HCT116 (cell line): ENCODE measurements around the gene UBXN10. TPM values are rescaled to one million over a fixed set of nuclear protein-coding genes. Genes with fewer than 3 reads are reported as not detected.

ENCODE experiments used
- ATAC-seq: fragments of 200-7000 bp; cut with Tn5 transposase; 2 replicates; pipeline ENCODE4 v1.9.1; 2020; ENCODE audit warnings: mild to moderate bottlenecking, moderate library complexity
- BruUV-seq: library from RNA; stranded (reverse); fragments of 400-500 nt; replicated peaks from 2 replicates; lab custom pipeline; 2021; lab: Mats Ljungman, UMichigan
- CTCF ChIA-PET: fragments of 300-600 bp; sonication (Branson Sonifier 250); formaldehyde crosslinking; loops from one replicate; lab custom pipeline; 2021; ENCODE audit warnings: antibody characterized with exemption; lab: Charles Lee
- POLR2A ChIA-PET: fragments of 300-600, 350-600 bp; sonication (Branson Sonifier 250); formaldehyde crosslinking; loops from one replicate; lab custom pipeline; 2021; ENCODE audit warnings: antibody characterized with exemption; lab: Charles Lee
- RAD21 ChIA-PET, 2 experiments: fragments of 300-600 bp; sonication (Branson Sonifier 250); formaldehyde crosslinking; loops; one replicate each; lab custom pipeline; 2023; ENCODE audit warnings: low total read pairs in 2 of 2; ENCODE audit not compliant: uncharacterized antibody in 2 of 2, unreplicated experiment in 2 of 2, low non-redundant PET in 1 of 2; lab: Charles Lee
- DNase-seq: peaks from one replicate; pipeline ENCODE4 v3.0.0-alpha.2; 2010; ENCODE audit warnings: low read depth, low spot score
- H2AFZ ChIP-seq: fragments of 200-600 bp; shearing (Covaris generic), sonication (generic); 2 replicates; pipeline ENCODE4 v1.6.1; 2017; ENCODE audit warnings: low read depth, mixed run types, mixed read lengths, antibody characterized with exemption, low read length; ENCODE audit not compliant: poor library complexity, severe bottlenecking
- H3K27ac ChIP-seq: 2 replicates; pipeline ENCODE4 v1.5.1; 2012; ENCODE audit warnings: low read depth, low read length
- H3K27me3 ChIP-seq: fragments of 200-600 bp; sonication (generic); 2 replicates; pipeline ENCODE4 v1.6.1; 2016; ENCODE audit warnings: mixed run types, low read length, mixed read lengths; ENCODE audit not compliant: insufficient read depth
- H3K36me3 ChIP-seq, 2 experiments: fragments of 200-500 bp in 1 of 2; fragments of 200-600 bp in 1 of 2; sonication (Bioruptor generic) in 1 of 2; sonication (generic) in 1 of 2; 2 replicates each; pipeline versions ENCODE4 v1.5.1 to v1.6.1; 2014 to 2016; ENCODE audit warnings: low read length in 2 of 2, inconsistent platforms in 1 of 2, mixed read lengths in 1 of 2, mixed run types in 1 of 2; ENCODE audit not compliant: insufficient read depth in 2 of 2, control insufficient read depth in 1 of 2
- H3K4me1 ChIP-seq, 2 experiments: fragments of 200-600 bp in 1 of 2; sonication (generic) in 1 of 2; 2 replicates each; pipeline versions ENCODE4 v1.5.1 to v1.6.1; 2012 to 2017; ENCODE audit warnings: low read length in 2 of 2, inconsistent platforms in 1 of 2, mild to moderate bottlenecking in 1 of 2, mixed read lengths in 1 of 2, mixed run types in 1 of 2, moderate library complexity in 1 of 2; ENCODE audit not compliant: insufficient read depth in 2 of 2, control insufficient read depth in 1 of 2
- H3K4me2 ChIP-seq: fragments of 200-600 bp; sonication (generic); 2 replicates; pipeline ENCODE4 v1.6.1; 2017; ENCODE audit warnings: mixed run types, low read length, mixed read lengths
- H3K4me3 ChIP-seq, 2 experiments: fragments of 200-600 bp in 1 of 2; sonication (generic) in 1 of 2; replicated peaks in 1 of 2; 2 replicates each; pipeline ENCODE4 v1.5.1; 2011 to 2016; ENCODE audit warnings: low read length in 2 of 2, control low read depth in 1 of 2, low read depth in 1 of 2, mild to moderate bottlenecking in 1 of 2, mixed read lengths in 1 of 2, mixed run types in 1 of 2
- H3K79me2 ChIP-seq: fragments of 200-600 bp; sonication (generic); 2 replicates; pipeline ENCODE4 v1.6.1; 2017; ENCODE audit warnings: mild to moderate bottlenecking, mixed run types, low read length, moderate library complexity, mixed read lengths; ENCODE audit not compliant: insufficient read depth
- H3K9ac ChIP-seq: fragments of 200-600 bp; sonication (generic); 2 replicates; pipeline ENCODE4 v1.6.1; 2016; ENCODE audit warnings: low read length, mixed read lengths
- H3K9me2 ChIP-seq: fragments of 200-600 bp; sonication (generic), shearing (Covaris generic); 2 replicates; pipeline ENCODE4 v1.6.1; 2017; ENCODE audit warnings: mixed run types, mild to moderate bottlenecking, moderate library complexity; ENCODE audit not compliant: insufficient read depth
- H3K9me3 ChIP-seq, 2 experiments: fragments of 200-500 bp in 1 of 2; fragments of 200-600 bp in 1 of 2; sonication (Bioruptor generic) in 1 of 2; sonication (generic) in 1 of 2; 2 replicates each; pipeline ENCODE4 v1.6.1; 2014 to 2017; ENCODE audit warnings: low read length in 2 of 2, mixed read lengths in 2 of 2, inconsistent platforms in 1 of 2, low read depth in 1 of 2, mild to moderate bottlenecking in 1 of 2, mixed run types in 1 of 2, moderate library complexity in 1 of 2; ENCODE audit not compliant: control insufficient read depth in 1 of 2, insufficient read depth in 1 of 2
- H4K20me1 ChIP-seq: fragments of 200-600 bp; sonication (generic), shearing (Covaris generic); 2 replicates; pipeline ENCODE4 v1.6.1; 2017; ENCODE audit warnings: mixed run types, mild to moderate bottlenecking, moderate library complexity; ENCODE audit not compliant: insufficient read depth
- CBX3 ChIP-seq: IDR thresholded peaks from 2 replicates; pipeline ENCODE4 v1.6.1; 2012; ENCODE audit warnings: low read depth
- CEBPB ChIP-seq: IDR thresholded peaks from 2 replicates; pipeline ENCODE4 v1.6.1; 2012; ENCODE audit warnings: low read depth
- EZH2 ChIP-seq: fragments of 200-600 bp; sonication (generic); IDR thresholded peaks from 2 replicates; pipeline ENCODE4 v1.6.1; 2017; ENCODE audit warnings: antibody characterized with exemption, mixed run types
- EZH2phosphoT487 ChIP-seq: fragments of 200-600 bp; IDR thresholded peaks from 2 replicates; pipeline ENCODE4 v1.6.1; 2018; ENCODE audit warnings: antibody characterized with exemption, borderline replicate concordance
- FOSL1 ChIP-seq: IDR thresholded peaks from 2 replicates; pipeline ENCODE4 v1.6.1; 2012; ENCODE audit warnings: low read depth
- YY1 ChIP-seq: IDR thresholded peaks from 2 replicates; pipeline ENCODE4 v1.6.1; 2011; ENCODE audit warnings: low read length, low read depth, moderate library complexity, mild to moderate bottlenecking; ENCODE audit not compliant: insufficient replicate concordance; ENCODE audit errors: extremely low read depth
- ZFX ChIP-seq: fragments of 450-650 bp; IDR thresholded peaks from 2 replicates; pipeline ENCODE4 v1.6.1; 2017
- intact Hi-C: fragments of 100-400 bp; cut with micrococcal nuclease; formaldehyde crosslinking; loops from 2 replicates; pipeline ENCODE4 v1.10.0; 2022
- total RNA-seq: library from RNA; stranded (reverse); gene quantifications from one replicate; pipeline ENCODE4 v1.2.1, GENCODE V29; 2021; ENCODE audit not compliant: unreplicated experiment
- TF ChIP-seq, protein P1 (sequence below): IDR thresholded peaks from 2 replicates; pipeline ENCODE4 v1.6.1; 2012
- TF ChIP-seq, protein P2 (sequence below): IDR thresholded peaks from 2 replicates; pipeline ENCODE4 v1.6.1; 2011; ENCODE audit warnings: mild to moderate bottlenecking, low read length, moderate library complexity; ENCODE audit not compliant: insufficient replicate concordance; ENCODE audit errors: extremely low read depth

Gene UBXN10
- total RNA-seq, 1 experiment from 2014 or later, result not detected

DNA sequence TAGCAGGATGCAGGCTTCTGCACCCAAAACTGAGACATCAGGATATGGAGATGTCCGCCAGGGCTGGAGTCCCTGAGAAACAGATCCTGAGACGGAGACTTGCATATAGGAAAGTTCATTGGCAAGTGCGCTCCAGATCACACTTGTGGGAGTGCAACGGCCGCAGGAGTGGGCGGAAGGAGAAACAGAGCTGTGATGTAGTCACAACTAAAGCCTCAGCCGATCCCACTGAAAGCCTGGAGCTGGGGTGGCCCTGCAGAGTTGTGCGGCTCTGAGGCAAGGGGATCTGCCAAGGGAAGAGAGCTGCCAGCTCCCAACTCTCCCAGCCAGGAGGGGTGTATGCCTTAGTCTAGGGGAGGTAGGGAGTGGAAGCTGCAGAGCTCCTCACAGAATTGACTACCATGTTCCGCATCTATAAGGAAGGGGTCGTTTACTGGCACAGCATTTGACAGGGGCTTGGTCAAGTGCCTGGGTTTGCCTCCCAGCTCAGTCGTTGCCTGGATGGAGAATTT is 42.5 kb downstream of the UBXN10 start:
- RAD21 ChIA-PET, result no interaction called here
- H3K9me3 ChIP-seq, result no peaks in the 10 kb centered on the region
- H3K4me2 ChIP-seq, result no peak overlapping the region
- H2AFZ ChIP-seq, result no peak overlapping the region
- H3K4me3 ChIP-seq, result no peak overlapping the region
- no peaks in the 10 kb centered on the region for H3K79me2 ChIP-seq
- no peak for DNase-seq
- no peaks in the 10 kb centered on the region for H3K27me3 ChIP-seq
- CTCF ChIA-PET, result interaction anchor here (1.8 kb wide), 1 partner anchor 16 kb away, joined by 6 read pairs; no protein-coding TSS in a partner anchor
- H3K9ac ChIP-seq, result no peak overlapping the region
- TF ChIP-seq YY1 (no peak), FOSL1 (no peak), CBX3 (no peak), EZH2phosphoT487 (no peak), ZFX (no peak), EZH2 (no peak), CEBPB (no peak)
- TF ChIP-seq, protein P1, sequence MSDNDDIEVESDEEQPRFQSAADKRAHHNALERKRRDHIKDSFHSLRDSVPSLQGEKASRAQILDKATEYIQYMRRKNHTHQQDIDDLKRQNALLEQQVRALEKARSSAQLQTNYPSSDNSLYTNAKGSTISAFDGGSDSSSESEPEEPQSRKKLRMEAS, result no peak
- TF ChIP-seq, protein P2, sequence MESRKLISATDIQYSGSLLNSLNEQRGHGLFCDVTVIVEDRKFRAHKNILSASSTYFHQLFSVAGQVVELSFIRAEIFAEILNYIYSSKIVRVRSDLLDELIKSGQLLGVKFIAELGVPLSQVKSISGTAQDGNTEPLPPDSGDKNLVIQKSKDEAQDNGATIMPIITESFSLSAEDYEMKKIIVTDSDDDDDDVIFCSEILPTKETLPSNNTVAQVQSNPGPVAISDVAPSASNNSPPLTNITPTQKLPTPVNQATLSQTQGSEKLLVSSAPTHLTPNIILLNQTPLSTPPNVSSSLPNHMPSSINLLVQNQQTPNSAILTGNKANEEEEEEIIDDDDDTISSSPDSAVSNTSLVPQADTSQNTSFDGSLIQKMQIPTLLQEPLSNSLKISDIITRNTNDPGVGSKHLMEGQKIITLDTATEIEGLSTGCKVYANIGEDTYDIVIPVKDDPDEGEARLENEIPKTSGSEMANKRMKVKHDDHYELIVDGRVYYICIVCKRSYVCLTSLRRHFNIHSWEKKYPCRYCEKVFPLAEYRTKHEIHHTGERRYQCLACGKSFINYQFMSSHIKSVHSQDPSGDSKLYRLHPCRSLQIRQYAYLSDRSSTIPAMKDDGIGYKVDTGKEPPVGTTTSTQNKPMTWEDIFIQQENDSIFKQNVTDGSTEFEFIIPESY, result no peak
- TF ChIP-seq, all 23 proteins: peak for 0
- no TSS peak for BruUV-seq
- ATAC-seq, result no peak
- Histone ChIP-seq H3K36me3 (no peaks in the 10 kb centered on the region), H3K9me2 (no peaks in the 10 kb centered on the region), H3K4me1 (no peaks in the 10 kb centered on the region), H3K27ac (no peak overlapping the region), H4K20me1 (no peaks in the 10 kb centered on the region)
- POLR2A ChIA-PET, result no interaction called here
- intact Hi-C loops, result no loop called here
